DMS153 treated with DMSO at 0.1 percent for 48 hours (cell line): Measurements from ENCODE around the gene PTGDR.

Source experiments
- DNase-seq: peaks from one replicate; lab custom pipeline; 2025; ENCODE audit not compliant: unreplicated experiment; lab: John Stamatoyannopoulos, UW

PTGDR gene

DNA sequence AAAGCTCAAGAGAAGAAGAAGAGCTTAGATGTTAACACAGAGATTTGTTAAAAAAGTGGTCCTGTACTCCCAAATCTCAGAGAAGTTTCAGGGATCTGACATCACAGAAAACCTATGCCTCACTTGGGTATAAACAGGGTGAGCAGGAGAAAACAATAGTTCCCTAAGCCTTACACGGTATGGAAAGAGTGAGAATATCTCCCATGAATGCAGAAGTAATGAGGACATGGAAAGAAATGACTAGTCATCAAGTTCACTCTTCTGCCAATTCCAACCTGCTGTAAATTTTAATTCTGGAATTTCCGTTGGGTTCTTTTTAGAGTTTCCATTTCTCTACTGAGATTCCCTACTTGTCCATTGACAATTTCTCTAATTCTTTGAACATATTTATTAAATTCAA lies 40.4 kb downstream of the PTGDR start:
- no peak for DNase-seq

DNA sequence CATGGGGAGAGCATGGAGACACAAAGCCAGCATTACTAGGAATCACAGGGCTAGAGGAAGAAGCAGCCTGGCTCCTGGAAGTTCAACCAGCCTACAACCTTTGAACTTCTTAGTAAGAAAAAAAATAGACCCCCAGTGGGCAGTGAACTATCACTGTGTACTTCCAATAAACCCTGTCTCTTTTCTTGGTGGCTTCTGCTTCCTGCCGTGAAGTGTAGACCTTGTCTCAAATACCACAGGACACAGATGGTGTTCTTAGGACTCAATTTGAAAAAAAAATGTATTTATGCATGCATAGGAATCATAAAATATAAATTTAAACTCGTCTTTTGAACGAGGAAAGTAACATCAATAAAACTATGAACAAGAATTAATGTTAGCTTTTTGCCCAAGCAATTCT lies 43.0 kb downstream of the PTGDR start:
- DNase-seq = no peak

DNA sequence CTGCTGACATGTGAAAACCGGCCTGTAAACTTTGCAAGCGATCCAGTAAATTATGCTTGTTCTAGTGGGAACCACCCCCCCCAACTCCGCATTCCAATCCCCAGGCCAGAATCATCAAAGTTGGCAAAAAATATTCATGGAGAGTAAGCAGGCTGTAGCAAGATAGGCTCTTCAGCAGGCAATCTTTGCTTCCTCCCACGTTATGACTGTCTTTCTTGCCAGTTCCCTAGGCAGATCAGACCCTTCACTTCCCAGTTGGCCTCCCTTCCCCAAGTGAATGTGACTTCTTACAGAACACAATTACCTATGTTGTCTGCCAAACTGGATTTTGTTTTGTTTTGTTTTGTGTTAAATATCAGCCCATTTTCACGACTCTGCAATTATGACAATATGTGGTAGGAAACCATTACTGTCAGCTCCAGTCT lies 45.4 kb downstream of the PTGDR start:
- DNase-seq = no peak

DNA sequence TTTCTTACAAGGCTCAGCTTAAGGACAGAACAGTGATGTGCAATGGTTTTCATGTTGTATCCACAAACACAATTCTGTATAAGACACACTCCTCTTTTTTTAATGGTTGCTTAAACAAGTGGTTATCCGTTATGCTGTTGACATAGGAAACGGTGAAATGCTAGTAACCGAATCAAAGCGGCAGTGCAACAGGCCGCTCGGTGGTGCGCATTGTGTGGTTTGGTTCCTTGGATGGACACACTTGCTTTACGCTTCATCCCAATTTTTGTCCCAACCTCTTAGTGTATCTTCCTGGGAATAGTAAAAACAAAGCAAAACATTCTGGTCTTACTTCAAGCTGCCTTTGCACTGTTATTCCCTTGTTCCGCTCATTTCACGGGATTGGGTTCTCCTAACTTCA lies 46.0 kb downstream of the PTGDR start:
- DNase-seq = no peak

DNA sequence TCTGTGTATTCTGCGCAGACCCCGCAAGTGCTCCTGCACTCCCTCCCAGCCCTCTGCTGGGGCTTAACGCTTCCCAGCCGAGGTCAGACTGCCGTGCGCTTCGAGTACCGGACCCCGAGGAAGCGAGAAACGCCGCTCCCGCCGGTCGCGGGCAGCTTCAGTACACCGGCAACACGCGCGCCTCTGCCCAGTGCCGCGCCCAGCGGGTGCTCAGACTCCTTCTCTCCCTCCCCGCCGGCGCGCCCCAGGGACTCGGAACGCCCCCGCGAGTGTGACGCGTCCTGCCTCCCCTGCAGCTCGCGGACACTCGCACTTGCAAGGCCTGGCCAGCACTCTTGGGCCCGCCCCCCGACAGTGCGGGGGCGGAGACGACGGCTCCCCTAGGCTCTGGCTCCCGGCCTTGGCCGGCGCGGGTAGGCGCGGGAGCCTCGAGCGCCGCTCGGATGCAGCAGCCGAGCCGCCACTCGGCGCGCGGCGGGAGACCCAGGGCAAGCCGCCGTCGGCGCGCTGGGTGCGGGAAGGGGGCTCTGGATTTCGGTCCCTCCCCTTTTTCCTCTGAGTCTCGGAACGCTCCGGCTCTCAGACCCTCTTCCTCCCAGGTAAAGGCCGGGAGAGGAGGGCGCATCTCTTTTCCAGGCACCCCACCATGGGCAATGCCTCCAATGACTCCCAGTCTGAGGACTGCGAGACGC lies 46.6 kb downstream of the PTGDR start, which contains the start of gene PTGER2:
Gene PTGER2, plus strand, starts transcription at position 410 of the 692 bp plus-strand sequence. Its CDS starts 237 bp downstream, at position 647.
- DNase-seq = no peak

DNA sequence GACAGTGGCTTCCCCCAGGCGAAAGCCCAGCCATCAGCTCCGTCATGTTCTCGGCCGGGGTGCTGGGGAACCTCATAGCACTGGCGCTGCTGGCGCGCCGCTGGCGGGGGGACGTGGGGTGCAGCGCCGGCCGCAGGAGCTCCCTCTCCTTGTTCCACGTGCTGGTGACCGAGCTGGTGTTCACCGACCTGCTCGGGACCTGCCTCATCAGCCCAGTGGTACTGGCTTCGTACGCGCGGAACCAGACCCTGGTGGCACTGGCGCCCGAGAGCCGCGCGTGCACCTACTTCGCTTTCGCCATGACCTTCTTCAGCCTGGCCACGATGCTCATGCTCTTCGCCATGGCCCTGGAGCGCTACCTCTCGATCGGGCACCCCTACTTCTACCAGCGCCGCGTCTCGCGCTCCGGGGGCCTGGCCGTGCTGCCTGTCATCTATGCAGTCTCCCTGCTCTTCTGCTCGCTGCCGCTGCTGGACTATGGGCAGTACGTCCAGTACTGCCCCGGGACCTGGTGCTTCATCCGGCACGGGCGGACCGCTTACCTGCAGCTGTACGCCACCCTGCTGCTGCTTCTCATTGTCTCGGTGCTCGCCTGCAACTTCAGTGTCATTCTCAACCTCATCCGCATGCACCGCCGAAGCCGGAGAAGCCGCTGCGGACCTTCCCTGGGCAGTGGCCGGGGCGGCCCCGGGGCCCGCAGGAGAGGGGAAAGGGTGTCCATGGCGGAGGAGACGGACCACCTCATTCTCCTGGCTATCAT lies 47.3 kb downstream of the PTGDR start:
- DNase-seq = no peak

DNA sequence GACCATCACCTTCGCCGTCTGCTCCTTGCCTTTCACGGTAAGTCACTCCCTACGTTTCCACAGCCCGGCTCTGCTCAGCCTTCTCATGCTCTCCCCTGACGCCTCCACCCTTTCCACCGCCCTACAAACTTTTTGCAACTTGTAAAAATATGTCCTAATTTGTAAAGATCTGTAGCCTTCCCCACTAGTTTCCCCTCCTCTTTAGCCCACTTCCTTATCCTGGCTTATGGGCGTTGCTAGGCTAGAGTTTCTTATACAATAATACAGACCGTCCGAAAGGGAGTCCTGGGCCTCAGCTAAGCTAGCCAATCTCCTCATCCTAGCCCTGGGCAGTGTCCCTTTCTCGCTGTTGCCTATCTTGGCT lies 47.8 kb downstream of the PTGDR start:
- DNase-seq = no peak

DNA sequence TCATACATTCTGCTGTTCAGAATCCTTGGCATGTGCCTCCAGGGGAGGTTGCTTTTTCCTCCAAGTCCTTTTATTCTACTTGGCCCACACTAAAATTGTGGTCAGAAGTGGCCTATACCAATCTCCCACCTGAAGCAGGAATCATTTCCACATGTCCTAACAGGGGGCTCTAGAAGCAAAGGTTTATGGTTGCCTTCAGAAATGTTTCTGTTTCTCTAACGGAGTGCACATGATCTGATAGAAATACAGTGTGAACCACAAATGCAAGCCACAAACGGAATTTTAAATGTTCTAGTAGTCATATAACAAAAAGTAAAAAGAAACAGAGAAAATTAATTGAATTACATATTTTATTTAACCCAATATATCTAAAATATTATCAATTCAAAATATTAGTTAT lies 50.6 kb downstream of the PTGDR start:
- DNase-seq = no peak

DNA sequence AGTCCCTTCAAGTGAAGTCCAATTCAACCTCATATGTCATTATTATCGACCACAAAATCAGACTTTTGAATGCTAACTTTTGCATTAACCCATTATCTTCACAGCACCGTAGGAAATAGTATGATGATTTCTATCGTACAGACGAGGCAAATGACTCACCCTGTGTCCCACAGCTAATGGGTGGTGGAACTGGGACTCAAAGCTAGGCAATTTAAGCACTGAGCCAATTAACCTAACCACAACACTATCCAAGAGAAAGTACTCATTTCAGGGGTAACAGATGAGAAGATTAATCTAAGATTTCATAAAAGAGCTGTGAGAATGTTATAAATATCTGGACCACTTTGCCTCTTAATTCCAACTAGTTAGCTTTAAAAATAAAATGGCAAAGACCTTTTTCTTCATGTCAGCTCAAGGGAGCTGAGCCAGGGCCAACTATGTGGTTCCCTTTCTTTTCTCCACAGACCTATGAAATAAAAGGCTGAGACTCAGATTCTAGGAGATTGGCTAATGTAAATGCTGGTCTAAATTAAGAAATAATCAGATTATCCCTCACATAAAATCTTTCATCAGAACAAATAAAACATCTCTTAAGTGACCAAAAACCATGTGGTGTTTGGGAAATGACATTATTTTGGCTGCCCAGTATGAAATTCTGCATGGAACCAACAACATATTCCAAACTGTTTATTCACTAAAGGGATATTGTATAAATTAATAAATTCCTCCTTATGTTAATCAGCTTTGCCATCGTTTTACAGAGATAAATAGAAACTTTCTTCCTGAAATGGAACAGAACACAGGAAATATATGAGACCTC lies 51.5 kb downstream of the PTGDR start:
- DNase-seq = no peak

DNA sequence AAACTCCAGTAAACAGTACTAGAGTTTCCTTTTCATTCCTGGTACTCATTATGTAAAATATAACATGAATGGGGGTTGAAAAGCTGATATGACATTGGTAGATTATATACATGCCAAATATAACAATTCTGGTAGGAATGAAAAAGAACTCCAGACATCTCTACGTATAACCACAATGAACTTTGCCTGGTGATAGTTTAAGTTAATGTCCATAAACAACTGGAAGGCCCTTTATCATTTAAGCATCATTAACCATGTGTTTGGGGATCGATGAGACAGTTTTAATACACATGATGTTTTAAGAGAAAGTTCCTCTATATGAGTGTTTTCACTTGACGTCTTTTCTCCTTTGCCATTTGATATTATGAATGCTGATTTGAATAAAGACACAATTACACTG lies 52.4 kb downstream of the PTGDR start:
- no peak for DNase-seq

DNA sequence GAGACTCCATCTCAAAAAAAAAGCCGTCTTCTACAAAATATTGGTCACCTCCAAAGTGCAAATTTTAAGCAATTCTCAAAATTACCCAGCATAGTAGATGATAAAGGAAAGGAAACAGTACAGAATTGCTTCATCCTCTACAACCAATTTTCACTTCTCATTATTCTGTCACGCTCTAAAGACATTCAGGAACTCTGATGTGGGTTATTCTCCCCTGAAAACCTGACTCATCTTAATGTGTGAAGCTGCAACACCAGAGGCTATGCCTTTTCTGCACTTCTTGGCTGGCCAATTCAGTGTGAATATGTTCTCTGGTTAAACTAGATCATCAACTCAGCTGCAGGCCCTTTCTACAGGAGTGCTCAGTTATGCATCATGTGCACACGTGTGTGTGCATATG lies 57.6 kb downstream of the PTGDR start:
- no peak for DNase-seq

DNA sequence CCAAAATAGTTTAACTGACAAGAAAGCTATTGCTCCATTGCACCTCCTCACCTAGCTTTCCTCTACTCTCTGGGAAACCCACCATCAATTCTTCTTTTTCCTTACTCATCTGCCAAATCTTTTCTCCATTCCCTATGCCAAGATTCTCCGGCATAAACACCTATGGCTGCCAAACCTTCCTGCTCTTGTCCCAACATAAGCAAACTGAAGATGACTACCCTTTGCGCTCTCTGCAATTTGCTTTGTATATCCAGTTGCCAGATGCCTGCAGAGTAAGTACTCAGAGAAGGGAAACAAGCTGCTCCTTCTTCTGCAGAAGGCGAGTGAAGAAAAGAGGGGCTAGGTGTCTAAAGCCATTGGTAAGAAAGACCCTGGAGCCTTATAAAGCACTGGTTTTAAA lies 58.1 kb downstream of the PTGDR start:
- DNase-seq = no peak
